Stimulated activated naive CD4-positive, alpha-beta T cell treated with Interleukin-2 at 50 U/mL for 16 hours (primary cell): ENCODE results near the gene EPB41L1.

Experiments used
- DNase-seq: peaks from one replicate; lab custom pipeline; 2025; lab: John Stamatoyannopoulos, UW

The EPB41L1 gene

DNA sequence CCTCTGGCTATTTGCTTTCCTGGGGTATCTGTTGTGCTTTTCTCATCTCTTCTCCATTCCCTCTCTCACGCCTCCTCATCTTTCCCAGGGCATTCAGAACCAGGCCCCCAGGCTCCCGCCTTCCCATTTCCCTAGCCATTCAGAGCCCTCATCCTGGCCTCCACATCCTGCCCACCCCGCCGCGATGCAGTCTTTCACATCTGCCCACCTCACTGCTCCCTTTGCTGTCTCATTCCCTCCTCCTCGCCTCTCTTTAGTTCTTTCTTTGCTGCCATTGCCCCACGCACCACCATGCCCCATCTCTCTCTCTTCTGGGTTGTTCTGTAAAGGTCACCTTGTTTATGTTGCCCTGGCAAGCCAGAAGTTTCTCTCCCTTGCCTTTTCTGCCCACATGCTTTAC, 71.1 kb downstream of the EPB41L1 start:
- no peak for DNase-seq

DNA sequence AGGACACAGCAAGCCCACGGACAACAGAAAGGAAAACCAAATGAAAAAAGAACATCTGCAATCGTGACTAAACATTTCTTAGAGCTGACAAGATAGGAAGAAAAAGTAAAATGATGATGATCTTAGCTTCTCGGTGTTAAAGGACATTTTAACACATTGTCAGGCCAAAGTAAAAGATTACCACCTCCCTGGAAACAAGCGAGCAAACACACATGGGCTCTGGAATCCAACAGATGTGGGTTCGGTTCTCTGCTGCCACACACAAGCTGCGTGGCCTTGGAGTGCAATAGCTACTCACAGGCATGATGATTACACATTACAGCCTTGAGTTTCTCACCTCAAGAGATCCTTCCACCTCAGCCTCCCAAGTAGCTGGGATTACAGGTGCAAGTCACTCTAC, 74.2 kb downstream of the EPB41L1 start:
- DNase-seq = no peak

DNA sequence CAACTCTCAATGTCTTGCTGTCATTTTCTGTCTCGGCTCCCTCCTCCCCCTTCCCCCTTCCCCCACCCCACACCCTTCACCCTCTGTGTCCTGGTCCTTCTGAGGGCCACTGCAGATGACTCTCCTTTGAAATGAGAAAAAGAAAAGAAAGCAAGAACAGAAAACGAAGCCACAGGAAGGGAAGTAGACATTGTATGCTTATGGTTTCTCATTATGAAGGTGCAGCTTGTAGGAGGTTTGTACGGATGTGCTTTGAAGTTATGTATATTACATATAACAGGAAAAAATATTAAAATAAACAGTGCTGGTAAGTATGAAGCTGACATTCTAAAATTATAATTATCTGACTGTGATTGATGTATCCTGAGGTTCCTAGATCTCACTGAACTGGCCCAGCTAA, 75.5 kb downstream of the EPB41L1 start:
- DNase-seq = no peak

DNA sequence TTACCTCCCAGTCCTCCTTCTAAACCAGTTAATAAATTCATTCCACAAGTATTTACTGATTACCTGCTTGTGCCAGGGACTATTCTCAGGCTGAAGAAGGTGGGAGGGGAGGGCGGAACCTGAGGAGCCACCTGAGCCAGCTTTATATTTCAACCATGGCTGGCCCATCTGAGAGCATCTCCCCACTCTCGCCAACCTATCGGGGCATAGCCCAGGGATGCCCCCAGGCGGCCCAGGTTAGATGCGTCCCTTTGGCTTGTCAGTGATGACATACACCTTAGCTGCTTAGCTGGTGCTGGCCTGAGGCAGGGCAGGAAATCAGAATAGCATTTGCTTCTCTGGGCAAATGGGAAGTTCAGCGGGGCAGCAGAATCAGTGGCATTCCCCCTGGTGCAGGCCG, 76.8 kb downstream of the EPB41L1 start:
- DNase-seq = no peak

DNA sequence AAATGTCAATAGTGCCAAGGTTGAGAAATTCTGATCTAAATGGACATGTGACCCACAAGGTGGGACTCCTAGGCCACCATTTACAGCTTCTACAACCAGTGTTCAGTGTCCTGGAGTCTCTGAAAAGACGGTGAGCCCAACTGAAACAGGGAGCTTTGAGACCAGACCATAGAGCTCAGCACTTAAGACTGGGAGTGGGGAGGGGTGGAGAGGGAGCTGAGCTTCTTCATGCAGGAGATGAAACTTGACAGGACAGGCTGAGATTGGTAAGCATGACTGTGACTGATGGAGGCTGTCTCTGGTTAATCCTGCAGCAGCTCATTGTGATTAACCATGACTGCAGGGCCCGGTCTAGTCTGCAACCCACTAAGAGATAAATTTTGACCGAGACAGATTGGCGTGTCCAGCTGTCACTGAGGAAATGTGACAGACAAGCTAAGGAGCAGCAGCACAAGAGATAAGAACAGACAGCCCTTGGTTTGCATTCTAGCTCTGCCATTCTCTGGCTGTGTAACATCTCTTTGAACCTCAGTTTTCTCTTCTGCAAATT, 80.3 kb downstream of the EPB41L1 start:
- DNase-seq = no peak

DNA sequence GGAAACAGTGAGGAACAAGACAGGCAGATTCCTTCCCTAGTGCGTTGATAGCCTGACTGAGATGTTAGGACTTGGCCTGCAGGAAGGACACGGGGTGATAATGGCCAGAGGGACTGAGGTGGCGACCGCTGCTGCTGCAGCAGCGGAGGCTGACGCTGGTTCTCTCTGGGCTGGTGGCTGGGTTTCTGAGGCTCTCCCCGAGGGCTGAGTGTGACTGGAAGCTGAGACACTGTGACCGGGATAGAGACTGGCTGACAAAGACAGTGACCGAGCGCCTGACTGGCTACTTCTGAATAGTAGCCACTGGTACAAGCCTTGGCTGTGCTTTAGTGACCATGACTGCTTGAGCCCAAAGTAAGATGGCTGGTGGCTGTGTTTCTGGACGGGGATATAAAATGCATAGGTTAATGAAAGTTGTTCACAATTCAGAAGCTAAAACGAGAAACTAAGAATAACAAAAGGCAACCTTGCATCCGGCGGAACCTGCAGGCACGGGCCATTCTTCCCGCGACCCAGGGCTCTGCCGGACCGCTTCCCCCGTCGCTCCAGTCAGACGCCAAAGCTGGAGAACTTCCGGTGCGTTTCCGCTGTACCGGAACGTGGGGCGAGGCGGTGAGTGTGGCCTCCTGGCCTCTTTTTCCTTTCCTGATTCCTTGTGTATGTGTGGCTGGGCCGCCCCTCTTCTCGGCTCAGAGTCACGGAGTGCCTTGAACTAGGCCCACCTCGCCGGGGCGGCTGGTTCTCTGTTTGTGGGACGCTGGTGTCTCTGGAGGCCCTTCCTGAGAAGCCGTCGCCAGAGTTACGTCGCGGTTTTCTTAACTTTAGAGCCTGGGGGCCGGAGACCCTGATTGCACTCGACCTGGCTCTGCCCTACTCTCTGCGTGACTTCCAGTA, 81.6 kb downstream of the EPB41L1 start, which contains the start of gene AAR2:
Gene AAR2 (plus strand): TSS at position 587 of the 894 bp plus-strand sequence. CDS start 3,391 bp downstream, outside the sequence.
- peak; percentile 73 for DNase-seq

DNA sequence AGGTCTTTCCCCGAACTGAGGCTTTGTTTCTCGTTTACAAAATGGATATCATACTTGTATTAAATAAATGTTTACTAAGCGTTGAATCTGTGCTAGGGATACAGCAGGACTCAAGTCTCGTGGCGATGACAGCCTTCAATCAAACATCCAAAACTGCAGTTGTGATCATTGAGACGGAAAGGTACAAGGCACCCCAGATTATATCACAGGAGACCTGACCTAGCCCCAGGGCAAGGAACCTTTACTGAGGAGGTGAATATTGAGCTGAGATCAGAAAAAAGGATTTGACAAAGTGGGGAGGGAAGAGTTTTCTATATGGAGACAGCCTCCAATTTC, 82.2 kb downstream of the EPB41L1 start:
- no peak for DNase-seq

DNA sequence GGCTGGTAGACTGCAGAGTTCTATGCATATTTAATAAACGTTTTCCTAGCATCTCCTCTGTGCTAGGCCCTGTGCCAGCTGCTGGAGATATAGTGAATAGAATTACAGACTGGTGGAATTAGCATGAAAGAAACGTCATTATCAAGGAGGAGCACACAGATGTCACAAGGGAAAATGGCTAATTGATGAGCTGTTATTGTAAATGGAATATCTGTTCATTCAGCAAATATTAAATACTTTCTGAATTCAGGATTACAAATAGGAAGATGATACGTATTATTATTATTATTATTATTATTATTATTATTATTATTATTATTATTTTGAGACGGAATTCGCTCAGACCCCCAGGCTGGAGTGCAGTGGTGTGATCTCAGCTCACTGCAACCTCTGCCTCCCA, 82.9 kb downstream of the EPB41L1 start:
- DNase-seq = no peak

DNA sequence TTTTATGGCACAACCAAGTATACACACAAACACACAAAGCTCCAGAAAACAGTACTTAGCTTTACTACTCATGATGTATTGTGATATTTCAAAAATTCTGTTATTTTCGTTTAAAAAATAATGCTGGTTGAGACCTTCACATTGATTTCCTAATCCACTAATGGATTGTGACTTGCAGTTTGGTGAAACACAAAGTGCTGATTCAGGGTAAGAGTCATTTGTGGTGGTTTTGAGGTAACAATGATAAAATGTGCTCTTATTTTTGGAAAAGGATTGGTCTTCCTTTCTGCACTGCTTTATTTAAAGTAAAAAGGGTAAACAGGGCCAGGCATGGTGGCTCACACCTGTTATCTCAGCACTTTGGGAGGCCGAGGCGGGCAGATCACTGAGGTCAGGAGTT, 83.6 kb downstream of the EPB41L1 start:
- no peak for DNase-seq

DNA sequence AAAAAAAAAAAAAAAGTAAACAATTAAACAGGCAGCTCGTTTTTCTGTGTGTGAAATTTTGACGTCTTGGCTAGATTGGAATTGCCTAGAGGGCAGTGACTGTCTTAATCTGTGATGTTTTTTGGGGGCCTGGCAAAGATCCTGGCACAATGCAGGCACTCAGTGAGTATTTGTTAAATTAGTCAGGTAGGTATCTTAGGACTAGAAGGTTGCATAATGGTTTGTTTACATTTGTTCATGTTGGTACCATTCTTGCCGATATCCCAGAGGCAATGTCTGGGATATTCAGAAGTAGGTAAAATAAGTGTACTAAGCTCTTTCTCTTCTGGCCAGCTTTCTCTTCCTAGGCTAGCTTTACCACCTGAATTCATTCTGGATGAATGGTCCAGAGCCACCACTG, 84.2 kb downstream of the EPB41L1 start:
- DNase-seq = no peak

DNA sequence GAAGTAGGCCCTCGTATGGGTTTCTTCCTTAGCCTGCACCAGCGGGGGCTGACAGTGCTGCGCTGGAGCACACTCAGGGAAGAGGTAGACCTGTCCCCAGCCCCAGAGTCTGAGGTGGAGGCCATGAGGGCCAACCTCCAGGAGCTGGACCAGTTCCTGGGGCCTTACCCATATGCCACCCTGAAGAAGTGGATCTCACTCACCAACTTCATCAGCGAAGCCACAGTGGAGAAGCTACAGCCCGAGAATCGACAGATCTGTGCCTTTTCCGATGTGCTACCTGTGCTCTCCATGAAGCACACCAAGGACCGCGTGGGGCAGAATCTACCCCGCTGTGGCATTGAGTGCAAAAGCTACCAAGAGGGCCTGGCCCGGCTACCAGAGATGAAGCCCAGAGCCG, 85.5 kb downstream of the EPB41L1 start:
- no peak for DNase-seq

DNA sequence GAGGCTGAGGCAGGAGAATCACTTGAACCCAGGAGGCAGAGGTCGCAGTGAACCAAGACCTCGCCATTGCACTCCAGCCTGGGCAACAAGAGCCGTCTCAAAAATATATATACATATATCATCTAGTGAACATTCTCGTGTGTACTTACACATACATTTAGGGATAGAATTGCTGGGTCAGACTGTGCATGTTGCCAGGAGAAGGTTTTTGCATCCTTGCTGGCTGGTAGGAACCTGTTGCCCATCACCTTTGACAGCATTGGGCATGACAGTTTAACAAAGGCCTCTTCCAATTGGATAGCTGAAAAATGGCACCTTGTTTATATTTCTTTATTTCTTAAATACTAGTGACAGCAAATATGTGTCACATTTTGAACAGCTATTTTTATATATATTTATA, 87.1 kb downstream of the EPB41L1 start:
- DNase-seq = no peak

DNA sequence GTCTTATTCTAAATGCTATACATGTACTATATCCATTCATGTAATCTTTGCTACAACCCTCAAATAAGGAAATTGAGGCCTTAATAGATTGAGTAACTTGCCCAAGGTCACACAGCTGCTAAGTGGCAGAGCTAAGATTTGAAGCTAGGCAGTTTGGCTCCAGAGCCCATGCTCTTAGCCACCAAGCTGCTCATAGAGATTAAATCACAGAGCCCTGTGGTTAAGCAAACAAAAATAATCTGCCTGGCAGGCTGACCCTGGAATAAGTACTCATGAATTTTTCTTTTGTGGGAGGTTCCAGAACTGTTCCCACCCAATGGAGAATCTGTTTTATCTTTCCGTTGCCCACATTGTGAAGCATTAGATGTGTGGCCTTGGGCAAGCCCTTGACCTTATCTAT, 89.2 kb downstream of the EPB41L1 start:
- no peak for DNase-seq

DNA sequence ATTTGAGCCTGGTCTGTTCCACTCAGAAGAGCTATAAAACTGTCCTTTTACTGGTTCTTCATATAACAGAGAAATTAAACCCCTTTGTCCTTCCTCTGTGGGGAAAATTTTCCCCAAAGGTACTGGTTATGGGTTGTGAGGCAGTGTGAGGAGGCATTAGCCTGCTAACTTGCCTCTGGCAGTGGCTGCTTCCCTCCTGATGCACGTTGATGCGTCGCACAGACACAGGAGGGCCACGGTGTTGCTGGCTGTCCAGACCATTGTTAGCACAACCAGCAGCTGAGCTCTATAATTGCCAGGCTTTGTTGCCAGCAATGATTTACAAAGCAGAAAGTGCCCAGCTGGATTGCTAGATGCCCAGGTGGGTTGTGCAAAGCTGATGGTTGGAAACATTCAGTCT, 91.9 kb downstream of the EPB41L1 start:
- no peak for DNase-seq

DNA sequence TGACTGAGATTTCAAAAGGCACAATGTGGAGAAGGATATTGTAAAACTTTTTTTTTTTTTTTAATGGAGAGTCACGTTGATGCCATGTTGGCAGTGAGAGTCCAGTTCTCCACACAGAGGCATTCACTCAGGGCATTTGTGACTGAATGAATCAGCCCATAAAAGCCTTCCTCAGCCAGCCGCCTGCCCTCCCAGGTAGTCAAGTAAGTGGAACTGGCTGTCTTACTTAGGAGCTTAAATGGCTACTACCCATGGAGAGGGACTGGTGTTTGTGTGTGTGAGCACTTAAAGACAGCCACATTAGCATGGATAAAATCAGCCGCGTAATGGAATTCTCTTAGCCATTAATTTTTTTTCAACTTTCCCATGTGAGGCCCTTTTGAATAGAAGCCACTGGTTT, 94.3 kb downstream of the EPB41L1 start:
- no peak for DNase-seq

DNA sequence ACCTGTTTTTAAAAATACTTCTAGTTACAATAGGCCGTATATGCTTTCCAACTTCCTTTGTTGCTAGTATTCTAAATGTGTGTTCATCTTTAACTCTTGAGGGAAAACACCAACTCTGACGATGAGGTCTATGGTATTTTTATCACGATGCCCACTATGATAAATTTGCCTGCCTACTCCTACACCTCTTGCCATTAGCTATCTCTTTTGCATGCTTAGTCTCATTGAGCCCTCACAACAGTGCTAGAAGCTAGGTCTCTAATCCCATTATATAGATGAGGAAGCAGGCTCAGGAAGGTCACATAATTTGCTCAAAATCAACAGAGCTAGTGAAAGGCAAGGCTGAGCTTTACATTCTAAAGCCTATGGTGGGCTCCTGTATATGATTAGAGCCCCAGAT, 94.9 kb downstream of the EPB41L1 start:
- DNase-seq = no peak

DNA sequence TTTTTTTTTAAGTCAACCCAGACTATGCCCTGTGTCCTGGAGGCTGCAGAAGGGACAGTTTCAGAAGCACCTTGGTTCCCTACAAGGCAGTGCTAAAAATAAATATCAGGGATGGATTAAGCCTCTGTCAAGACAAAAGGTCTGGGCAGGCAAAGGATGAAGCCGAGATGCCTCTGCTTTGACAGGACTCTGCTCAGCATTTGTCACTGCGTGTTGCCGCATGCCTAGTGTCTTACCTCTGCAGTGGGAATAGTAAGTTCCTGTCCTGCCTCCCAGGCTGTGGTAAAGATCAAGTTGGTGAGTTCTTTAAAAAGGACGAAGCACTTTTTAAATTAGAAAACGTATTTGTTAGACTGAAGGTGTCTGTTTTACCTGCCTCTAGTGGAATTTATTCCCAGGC, 96.9 kb downstream of the EPB41L1 start:
- DNase-seq = no peak

DNA sequence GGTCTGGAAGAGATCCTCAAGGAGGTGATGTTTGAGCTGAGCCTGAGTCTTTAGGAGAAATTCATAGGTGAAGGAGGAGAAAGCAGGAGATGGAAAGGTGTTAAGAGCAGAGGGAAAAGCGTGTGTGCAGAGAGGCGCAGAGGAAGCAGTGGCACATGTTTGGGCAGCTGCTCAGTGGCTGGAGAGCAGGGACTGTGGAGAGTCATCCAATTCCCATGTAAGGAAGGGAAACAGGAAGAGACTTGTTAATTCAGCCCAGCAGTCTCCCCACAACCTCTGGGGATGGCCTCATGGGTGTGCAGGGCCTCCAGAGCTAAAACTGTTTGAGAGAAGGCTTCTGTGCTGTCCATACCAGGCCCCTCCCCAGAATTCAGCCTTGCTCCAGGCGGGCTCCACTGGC, 98.0 kb downstream of the EPB41L1 start:
- DNase-seq = no peak

DNA sequence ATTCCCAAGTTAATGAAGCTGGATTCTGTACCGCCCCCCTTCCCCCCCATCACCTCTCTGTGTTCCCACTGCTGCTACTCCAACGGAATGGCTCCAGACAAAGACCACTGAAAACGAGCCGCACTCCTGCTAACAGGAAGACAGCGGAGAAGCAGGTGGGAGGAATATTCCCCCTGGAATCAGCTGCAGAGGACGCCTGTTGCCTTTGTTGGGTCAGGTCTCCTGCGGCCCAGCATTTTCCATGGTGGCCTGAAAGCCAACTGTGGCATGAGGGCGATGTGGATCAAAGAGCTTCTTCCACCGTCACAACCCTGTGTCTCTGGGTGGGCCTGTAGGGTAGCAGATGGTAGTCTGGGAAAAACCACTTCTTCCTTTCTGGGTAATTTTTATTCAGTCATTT, 98.5 kb downstream of the EPB41L1 start:
- DNase-seq = no peak

DNA sequence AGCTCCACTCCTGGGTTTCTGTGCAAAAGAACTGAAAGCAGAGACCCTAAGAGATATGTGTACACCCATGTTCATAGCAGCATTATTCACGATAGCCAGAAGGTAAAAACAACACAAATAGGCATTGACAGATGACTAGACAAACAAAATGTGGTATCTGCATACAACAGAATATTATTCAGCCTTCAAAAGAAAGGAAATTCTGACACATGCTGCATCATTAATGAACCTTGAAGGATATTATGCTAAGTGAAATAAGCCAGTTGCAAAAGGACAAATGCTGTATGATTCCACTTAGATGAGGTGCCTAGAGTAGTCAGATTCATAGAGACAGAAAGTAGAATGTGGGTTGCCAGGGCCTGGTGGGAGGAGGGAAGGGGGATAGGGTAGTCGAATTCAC, 99.5 kb downstream of the EPB41L1 start:
- no peak for DNase-seq

DNA sequence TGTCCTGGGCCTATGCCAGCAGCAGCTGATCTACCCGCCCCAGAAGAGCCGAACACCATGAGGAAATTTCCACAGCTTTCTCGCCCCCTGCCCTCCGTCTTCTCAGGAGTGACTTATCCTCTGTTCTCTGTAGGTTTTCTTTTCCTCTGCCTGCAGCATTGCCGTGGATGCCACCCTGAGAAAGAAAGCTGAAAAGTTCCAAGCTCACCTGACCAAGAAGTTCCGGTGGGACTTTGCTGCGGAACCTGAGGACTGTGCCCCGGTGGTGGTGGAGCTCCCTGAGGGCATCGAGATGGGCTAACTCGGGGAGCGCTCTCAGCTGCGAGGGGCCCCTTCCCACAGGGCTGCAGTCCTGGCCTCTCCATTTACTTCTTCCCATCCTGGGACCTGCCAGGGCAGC, 100.9 kb downstream of the EPB41L1 start:
- DNase-seq = no peak

DNA sequence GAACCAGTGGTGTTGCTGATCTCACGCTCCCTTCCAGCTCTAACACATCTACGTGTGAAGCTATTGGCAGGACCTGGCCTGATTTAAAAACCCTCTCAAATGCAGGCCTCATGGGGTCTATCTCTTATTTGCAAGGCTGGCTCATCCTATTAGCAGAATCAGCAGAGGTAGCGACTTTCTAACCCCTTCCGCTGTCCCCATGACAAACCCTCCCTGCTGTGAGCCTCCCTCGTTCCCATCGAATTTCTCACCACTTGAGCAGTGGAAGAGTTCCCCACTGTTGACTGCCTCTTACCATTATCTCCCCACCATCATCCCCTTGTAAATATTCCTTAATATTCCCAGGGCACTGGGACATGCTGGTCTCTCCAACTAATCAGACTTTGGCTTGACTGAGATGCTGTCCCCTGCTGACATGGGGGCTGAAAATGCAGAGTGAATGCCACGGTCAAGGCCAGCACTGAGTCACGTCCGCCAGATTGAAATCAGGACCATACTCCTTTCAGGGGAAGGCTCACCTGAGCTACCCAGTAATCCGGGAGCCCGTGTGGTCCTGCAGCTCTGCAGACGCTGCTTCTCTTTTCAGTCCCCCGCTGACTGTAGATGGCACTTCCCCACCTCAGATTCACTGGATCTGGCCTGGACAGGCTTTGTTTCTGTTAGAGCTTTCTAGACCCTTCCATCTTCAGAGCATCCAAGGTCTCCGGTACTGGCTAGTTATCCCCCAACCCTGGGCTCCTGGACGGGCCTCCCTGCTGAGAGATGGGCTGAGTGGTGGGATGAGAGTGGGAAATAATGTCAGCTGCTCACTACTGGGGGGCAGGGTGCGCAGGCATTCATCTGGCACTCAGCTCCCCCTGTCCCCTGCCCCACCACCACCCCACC, 104.9 kb downstream of the EPB41L1 start:
- no peak for DNase-seq

DNA sequence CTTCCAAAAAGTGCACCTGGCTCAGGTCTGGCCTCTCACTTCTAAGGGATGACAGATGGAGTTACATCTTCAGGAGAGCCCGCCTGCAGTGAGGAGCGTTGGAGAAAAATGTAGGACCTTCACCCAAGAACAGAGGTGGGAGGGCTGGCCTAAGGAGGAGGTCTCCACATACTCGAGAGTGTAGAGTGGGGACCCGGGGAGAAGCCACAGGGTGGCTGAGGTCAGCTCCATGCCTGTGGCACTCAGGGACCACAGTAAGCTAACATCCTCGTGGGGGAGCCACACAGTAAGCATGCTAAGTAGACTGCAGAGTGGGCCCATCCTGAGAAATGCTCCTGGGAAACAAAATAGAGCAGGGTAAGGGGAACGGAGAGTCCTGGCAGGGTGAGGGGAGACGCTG, 105.8 kb downstream of the EPB41L1 start:
- DNase-seq = no peak
